Liver (tissue), 3 donors: ENCODE results near the gene ACOXL.

Experiments used
- ATF3 ChIP-seq: IDR thresholded peaks from 2 replicates; pipeline ENCODE4 v1.6.1; 2016; ENCODE audit warnings: antibody characterized with exemption
- CTCF ChIP-seq: fragments of 150-350 bp; IDR thresholded peaks from 2 replicates; pipeline ENCODE4 v1.5.1; 2017; ENCODE audit warnings: improper control_type of control experiment, low read depth, low read length; ENCODE audit not compliant: missing input control
- EGR1 ChIP-seq, 2 donors: IDR thresholded peaks; 2 replicates each; pipeline ENCODE4 v1.6.1; 2016 to 2018; ENCODE audit warnings: antibody characterized with exemption in 2 of 2, low read depth in 2 of 2
- GABPA ChIP-seq, 2 donors: IDR thresholded peaks in 1 of 2; conservative IDR thresholded peaks in 1 of 2; 2 replicates each; pipeline ENCODE4 v1.6.1; 2016; ENCODE audit warnings: antibody characterized with exemption in 2 of 2, mild to moderate bottlenecking in 1 of 2, moderate library complexity in 1 of 2
- HNF4A ChIP-seq, 2 donors: conservative IDR thresholded peaks; 2 replicates each; pipeline ENCODE4 v1.6.1; 2016; ENCODE audit warnings: antibody characterized with exemption in 2 of 2, mild to moderate bottlenecking in 2 of 2
- HNF4G ChIP-seq: IDR thresholded peaks from 2 replicates; pipeline ENCODE4 v1.6.1; 2016; ENCODE audit warnings: antibody characterized with exemption
- JUND ChIP-seq, 2 donors: IDR thresholded peaks; 2 replicates each; pipeline ENCODE4 v1.6.1; 2016; ENCODE audit warnings: antibody characterized with exemption in 2 of 2
- RAD21 ChIP-seq, 2 donors: IDR thresholded peaks; 2 replicates each; pipeline ENCODE4 v1.6.1; 2016; ENCODE audit warnings: antibody characterized with exemption in 2 of 2, mild to moderate bottlenecking in 2 of 2
- RXRA ChIP-seq, 2 donors: IDR thresholded peaks; 2 replicates each; pipeline ENCODE4 v1.6.1; 2017 to 2018; ENCODE audit warnings: antibody characterized with exemption in 2 of 2, mild to moderate bottlenecking in 1 of 2
- SP1 ChIP-seq: IDR thresholded peaks from 2 replicates; pipeline ENCODE4 v1.6.1; 2018; ENCODE audit warnings: antibody characterized with exemption, mild to moderate bottlenecking
- TAF1 ChIP-seq: conservative IDR thresholded peaks from 2 replicates; pipeline ENCODE4 v1.6.1; 2016; ENCODE audit warnings: antibody characterized with exemption, mild to moderate bottlenecking
- YY1 ChIP-seq: IDR thresholded peaks from 2 replicates; pipeline ENCODE4 v1.6.1; 2016; ENCODE audit warnings: antibody characterized with exemption, mild to moderate bottlenecking
- TF ChIP-seq, protein P1 (sequence below): IDR thresholded peaks from 2 replicates; pipeline ENCODE4 v1.6.1; 2016; ENCODE audit warnings: antibody characterized with exemption, mild to moderate bottlenecking
- TF ChIP-seq, protein P2 (sequence below): IDR thresholded peaks from 2 replicates; pipeline ENCODE4 v1.6.1; 2016; ENCODE audit warnings: antibody characterized with exemption
- donor health status: healthy.
- donor health status: healthy.

DNA sequence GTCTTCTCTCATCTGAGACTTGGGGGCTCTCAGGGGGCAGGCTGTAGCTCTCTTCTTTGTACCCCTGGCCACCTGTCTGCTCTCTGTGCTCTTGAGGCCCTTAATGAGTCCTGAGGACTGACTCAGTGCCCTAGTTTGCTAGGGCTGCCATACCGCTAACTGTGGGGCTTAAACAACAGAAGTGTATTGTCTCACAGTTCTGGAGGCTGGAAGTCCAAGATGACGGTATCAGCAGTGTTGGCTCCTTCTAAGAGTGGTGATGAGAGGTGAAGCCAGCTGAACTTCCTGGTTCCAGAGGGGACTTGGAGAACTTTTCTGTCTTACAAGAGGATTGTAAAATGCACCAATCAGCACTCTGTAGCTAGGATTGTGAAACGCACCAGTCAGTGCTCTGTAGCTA is 67.0 kb downstream of the ACOXL start:
- no peak for TF ChIP-seq CTCF
- TF ChIP-seq ATF3, result no peak
- no peak for TF ChIP-seq JUND (IDR thresholded peaks at IDR 0.05)
- TF ChIP-seq EGR1 (IDR thresholded peaks at IDR 0.05; ENCODE audit: low read depth in 2 of 2), result no peak
- TF ChIP-seq TAF1, result no peak
- TF ChIP-seq, protein P1, sequence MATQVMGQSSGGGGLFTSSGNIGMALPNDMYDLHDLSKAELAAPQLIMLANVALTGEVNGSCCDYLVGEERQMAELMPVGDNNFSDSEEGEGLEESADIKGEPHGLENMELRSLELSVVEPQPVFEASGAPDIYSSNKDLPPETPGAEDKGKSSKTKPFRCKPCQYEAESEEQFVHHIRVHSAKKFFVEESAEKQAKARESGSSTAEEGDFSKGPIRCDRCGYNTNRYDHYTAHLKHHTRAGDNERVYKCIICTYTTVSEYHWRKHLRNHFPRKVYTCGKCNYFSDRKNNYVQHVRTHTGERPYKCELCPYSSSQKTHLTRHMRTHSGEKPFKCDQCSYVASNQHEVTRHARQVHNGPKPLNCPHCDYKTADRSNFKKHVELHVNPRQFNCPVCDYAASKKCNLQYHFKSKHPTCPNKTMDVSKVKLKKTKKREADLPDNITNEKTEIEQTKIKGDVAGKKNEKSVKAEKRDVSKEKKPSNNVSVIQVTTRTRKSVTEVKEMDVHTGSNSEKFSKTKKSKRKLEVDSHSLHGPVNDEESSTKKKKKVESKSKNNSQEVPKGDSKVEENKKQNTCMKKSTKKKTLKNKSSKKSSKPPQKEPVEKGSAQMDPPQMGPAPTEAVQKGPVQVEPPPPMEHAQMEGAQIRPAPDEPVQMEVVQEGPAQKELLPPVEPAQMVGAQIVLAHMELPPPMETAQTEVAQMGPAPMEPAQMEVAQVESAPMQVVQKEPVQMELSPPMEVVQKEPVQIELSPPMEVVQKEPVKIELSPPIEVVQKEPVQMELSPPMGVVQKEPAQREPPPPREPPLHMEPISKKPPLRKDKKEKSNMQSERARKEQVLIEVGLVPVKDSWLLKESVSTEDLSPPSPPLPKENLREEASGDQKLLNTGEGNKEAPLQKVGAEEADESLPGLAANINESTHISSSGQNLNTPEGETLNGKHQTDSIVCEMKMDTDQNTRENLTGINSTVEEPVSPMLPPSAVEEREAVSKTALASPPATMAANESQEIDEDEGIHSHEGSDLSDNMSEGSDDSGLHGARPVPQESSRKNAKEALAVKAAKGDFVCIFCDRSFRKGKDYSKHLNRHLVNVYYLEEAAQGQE, result no peak
- no peak for TF ChIP-seq GABPA (IDR thresholded peaks at IDR 0.05 in 1 of 2, conservative IDR thresholded peaks at IDR 0.05 in 1 of 2)
- no peak for TF ChIP-seq YY1
- no peak for TF ChIP-seq HNF4A (conservative IDR thresholded peaks at IDR 0.05)
- TF ChIP-seq, protein P2, sequence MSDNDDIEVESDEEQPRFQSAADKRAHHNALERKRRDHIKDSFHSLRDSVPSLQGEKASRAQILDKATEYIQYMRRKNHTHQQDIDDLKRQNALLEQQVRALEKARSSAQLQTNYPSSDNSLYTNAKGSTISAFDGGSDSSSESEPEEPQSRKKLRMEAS, result no peak
- TF ChIP-seq HNF4G, result no peak
- TF ChIP-seq SP1, result no peak
- no peak for TF ChIP-seq RAD21 (IDR thresholded peaks at IDR 0.05)
- no peak for TF ChIP-seq RXRA (IDR thresholded peaks at IDR 0.05)
